NB4 (cell line): ENCODE data around the gene MUC5B.

Experiments used
- CTCF ChIP-seq: IDR thresholded peaks from one replicate; pipeline ENCODE4 v1.5.1; 2012; ENCODE audit warnings: low read depth, low read length
- TF ChIP-seq, protein P1 (sequence below): IDR thresholded peaks from 2 replicates; pipeline ENCODE4 v1.6.1; 2011; ENCODE audit warnings: low read depth, low read length

DNA sequence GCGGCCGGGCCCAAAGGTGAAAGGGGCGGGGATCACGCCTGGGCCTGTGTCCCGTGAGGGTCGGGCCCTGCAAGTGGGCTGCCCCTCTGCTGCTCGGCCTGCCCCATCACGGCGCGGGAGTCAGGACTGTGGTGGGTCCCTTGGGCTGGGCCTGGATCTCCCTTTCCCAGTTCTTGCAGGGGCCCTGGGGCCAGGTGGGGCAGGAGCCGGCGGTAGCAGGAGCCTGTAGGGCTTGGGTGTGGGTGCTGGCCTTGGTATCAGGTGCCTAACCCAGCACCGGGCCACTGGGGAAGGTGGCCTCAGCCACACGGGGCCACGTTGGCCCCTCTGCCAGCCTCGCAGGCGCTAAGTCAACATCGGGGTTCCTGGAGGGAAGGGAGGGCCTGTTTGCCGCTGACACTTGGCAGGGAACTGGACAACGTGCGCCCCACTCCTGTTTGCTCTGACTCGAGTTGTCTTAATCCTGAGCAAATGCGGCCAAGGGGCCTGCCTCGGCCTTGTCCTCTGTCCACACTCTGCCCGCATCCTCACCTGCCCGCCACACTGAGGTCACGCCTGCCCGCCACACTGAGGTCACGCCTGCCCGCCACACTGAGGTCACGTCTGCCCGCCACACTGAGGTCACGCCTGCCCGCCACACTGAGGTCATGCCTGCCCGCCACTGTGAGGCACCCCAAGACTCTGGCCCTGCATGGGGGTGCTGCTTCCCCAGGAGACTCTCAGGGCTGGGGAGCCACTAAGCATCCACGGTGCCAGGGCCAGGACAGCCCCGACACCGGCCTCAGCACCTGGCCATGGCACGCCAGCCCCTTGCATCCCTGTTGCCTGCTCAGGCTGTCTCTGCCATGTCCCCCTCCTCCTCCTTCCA lies 14.2 kb upstream of the MUC5B start:
- TF ChIP-seq CTCF: no peak
- TF ChIP-seq, protein P1, sequence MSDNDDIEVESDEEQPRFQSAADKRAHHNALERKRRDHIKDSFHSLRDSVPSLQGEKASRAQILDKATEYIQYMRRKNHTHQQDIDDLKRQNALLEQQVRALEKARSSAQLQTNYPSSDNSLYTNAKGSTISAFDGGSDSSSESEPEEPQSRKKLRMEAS: no peak
